GM23338 (cell line): ENCODE data around the gene HSPB6. TPM values are rescaled to one million over a fixed set of nuclear protein-coding genes. Genes with fewer than 3 reads are reported as not detected.
"Not testable (repeated sequence)": the region's sequence is repeated elsewhere in the genome, so short reads cannot be mapped to it uniquely, and the experiment has no call there.

ENCODE experiments used
- ATAC-seq: fragments of 200-7000 bp; cut with Tn5 transposase; 3 replicates; pipeline ENCODE4 v1.9.1; 2020
- DNase-seq: peaks from one replicate; pipeline ENCODE4 v3.0.0-alpha.2; 2015; ENCODE audit warnings: low spot score
- H2AFZ ChIP-seq: fragments of 200-600 bp; sonication (generic); 2 replicates; pipeline ENCODE4 v1.8.0; 2016; ENCODE audit warnings: antibody characterized with exemption, mild to moderate bottlenecking, moderate library complexity
- H3F3A ChIP-seq: fragments of 200-600 bp; sonication (generic); replicated peaks from 2 replicates; pipeline ENCODE4 v1.8.0; 2017; ENCODE audit warnings: antibody characterized with exemption, mixed run types, low read depth
- H3K27ac ChIP-seq: fragments of 200-600 bp; sonication (generic); 2 replicates; pipeline ENCODE4 v1.6.1; 2016; ENCODE audit warnings: low read depth
- H3K27me3 ChIP-seq: fragments of 200-600 bp; sonication (generic); 2 replicates; pipeline ENCODE4 v1.8.0; 2016; ENCODE audit warnings: mild to moderate bottlenecking, mixed run types, moderate library complexity; ENCODE audit not compliant: insufficient read depth
- H3K36me3 ChIP-seq: fragments of 200-600 bp; sonication (generic); 2 replicates; pipeline ENCODE4 v1.8.0; 2016; ENCODE audit warnings: mild to moderate bottlenecking; ENCODE audit not compliant: insufficient read depth
- H3K4me1 ChIP-seq: fragments of 200-600 bp; sonication (generic); 2 replicates; pipeline ENCODE4 v1.8.0; 2016; ENCODE audit warnings: mild to moderate bottlenecking, moderate library complexity; ENCODE audit not compliant: insufficient read depth
- H3K4me2 ChIP-seq: fragments of 200-600 bp; sonication (generic); 2 replicates; pipeline ENCODE4 v1.7.1; 2017; ENCODE audit warnings: mixed run types
- H3K4me3 ChIP-seq: fragments of 200-600 bp; sonication (generic); 2 replicates; pipeline ENCODE4 v1.6.1; 2016; ENCODE audit warnings: mixed run types
- H3K79me2 ChIP-seq: fragments of 200-600 bp; sonication (generic); replicated peaks from 2 replicates; pipeline ENCODE4 v1.8.0; 2017; ENCODE audit warnings: mild to moderate bottlenecking; ENCODE audit not compliant: insufficient read depth
- H3K9me2 ChIP-seq: fragments of 200-600 bp; sonication (generic); 2 replicates; pipeline ENCODE4 v1.8.0; 2017; ENCODE audit not compliant: insufficient read depth
- H4K20me1 ChIP-seq: fragments of 200-600 bp; sonication (generic); replicated peaks from 2 replicates; pipeline ENCODE4 v1.8.0; 2017; ENCODE audit warnings: mild to moderate bottlenecking; ENCODE audit not compliant: insufficient read depth
- H3K27ac Mint-ChIP-seq: 2 replicates; pipeline ENCODE4 v1.8.0; 2020; ENCODE audit warnings: inconsistent platforms, mild to moderate bottlenecking, moderate library complexity, mixed read lengths
- H3K27me3 Mint-ChIP-seq: 3 replicates; pipeline ENCODE4 v1.8.0; 2022; ENCODE audit warnings: low read depth, mild to moderate bottlenecking, moderate library complexity, mixed read lengths, inconsistent platforms; ENCODE audit not compliant: insufficient read depth, poor library complexity
- H3K36me3 Mint-ChIP-seq: 3 replicates; pipeline ENCODE4 v1.8.0; 2021; ENCODE audit warnings: low read depth, mild to moderate bottlenecking, inconsistent platforms, moderate library complexity, mixed read lengths
- H3K4me1 Mint-ChIP-seq: 3 replicates; pipeline ENCODE4 v1.8.0; 2020; ENCODE audit warnings: mild to moderate bottlenecking, inconsistent platforms, mixed read lengths
- H3K4me3 Mint-ChIP-seq: 3 replicates; pipeline ENCODE4 v1.8.0; 2021; ENCODE audit warnings: moderate library complexity, mild to moderate bottlenecking, inconsistent platforms, mixed read lengths
- H3K9me3 Mint-ChIP-seq: 3 replicates; pipeline ENCODE4 v1.8.0; 2020; ENCODE audit warnings: moderate library complexity, mild to moderate bottlenecking, inconsistent platforms, mixed read lengths
- CREB1 ChIP-seq: fragments of 250-450 bp; sonication (Bioruptor Pico); IDR thresholded peaks from 2 replicates; pipeline ENCODE4 v1.5.0; 2020; ENCODE audit warnings: low read depth, mild to moderate bottlenecking, moderate library complexity
- ETS1 ChIP-seq: IDR thresholded peaks from 2 replicates; pipeline ENCODE4 v1.6.1; 2016; ENCODE audit warnings: antibody characterized with exemption
- EZH2 ChIP-seq: fragments of 200-600 bp; sonication (generic); IDR thresholded peaks from one replicate; pipeline ENCODE4 v1.8.0; 2017; ENCODE audit warnings: antibody characterized with exemption, mild to moderate bottlenecking, low read depth; ENCODE audit not compliant: unreplicated experiment
- EZH2phosphoT487 ChIP-seq: fragments of 200-600 bp; sonication (generic); IDR thresholded peaks from one replicate; pipeline ENCODE4 v1.8.1; 2018; ENCODE audit warnings: antibody characterized with exemption; ENCODE audit not compliant: unreplicated experiment
- NANOG ChIP-seq: IDR thresholded peaks from 2 replicates; pipeline ENCODE4 v1.6.1; 2016; ENCODE audit warnings: antibody characterized with exemption, borderline replicate concordance
- REST ChIP-seq: IDR thresholded peaks from one replicate; pipeline ENCODE4 v1.6.1; 2018; ENCODE audit warnings: antibody characterized with exemption; ENCODE audit not compliant: unreplicated experiment
- ZNF462 ChIP-seq: fragments of 250-450 bp; sonication (Bioruptor Pico); IDR thresholded peaks from 2 replicates; pipeline ENCODE4 v1.5.0; 2020; ENCODE audit warnings: mild to moderate bottlenecking, moderate library complexity
- polyA plus RNA-seq: library from polyadenylated mRNA; unstranded; fragments of >200 nt; fragmentation: Nextera tagmentation; extraction: Ambion mirVana; gene quantifications from 2 replicates; pipeline ENCODE4 v1.2.1, GENCODE V29; 2016
- total RNA-seq: library from RNA; depleted of rRNA; stranded (reverse); fragments of >200 nt; shearing (Covaris generic); gene quantifications from 2 replicates; pipeline ENCODE4 v1.2.3, GENCODE V29; 2014

The HSPB6 gene
- total and polyA plus RNA-seq, 2 experiments from 2014 or later = 0.87 to 3.2 TPM

GRCh38 chr19:35724132-35724531 lies 32.7 kb downstream of the HSPB6 start:
- H3K9me2 ChIP-seq, H3K4me1 Mint-ChIP-seq, H3F3A ChIP-seq, H3K4me1 ChIP-seq, H3K27me3 ChIP-seq, ATAC-seq, H3K4me3 ChIP-seq, H2AFZ ChIP-seq, H3K27ac ChIP-seq, DNase-seq, H3K4me2 ChIP-seq, H4K20me1 ChIP-seq, H3K9me3 Mint-ChIP-seq, H3K27ac Mint-ChIP-seq, H3K4me3 Mint-ChIP-seq: not testable (repeated sequence)
- peaks cover 24% of the 10 kb centered on the region; the same call in 1 of the 2 replicates for H3K36me3 ChIP-seq
- peaks cover 79% of the 10 kb centered on the region for H3K36me3 Mint-ChIP-seq
- peaks cover 21% of the 10 kb centered on the region for H3K27me3 Mint-ChIP-seq
- peaks cover 11% of the 10 kb centered on the region for H3K79me2 ChIP-seq

GRCh38 chr19:35723671-35724070 lies 33.2 kb downstream of the HSPB6 start:
- Mint-ChIP-seq H3K4me1 (peaks cover 9% of the 10 kb centered on the region), H3K4me3 (no peak overlapping the region), H3K27ac (no peak overlapping the region), H3K36me3 (peaks cover 75% of the 10 kb centered on the region), H3K27me3 (peaks cover 21% of the 10 kb centered on the region), H3K9me3 (no peaks in the 10 kb centered on the region; the same call in 2 of the 3 replicates)
- peaks cover 16% of the 10 kb centered on the region for H3K79me2 ChIP-seq
- H3K4me3 ChIP-seq = no peak overlapping the region
- DNase-seq (no peak), ATAC-seq (no peak)
- peaks cover 14% of the 10 kb centered on the region for H4K20me1 ChIP-seq
- H3K4me2 ChIP-seq = no peak overlapping the region
- peaks cover 23% of the 10 kb centered on the region; the same call in 1 of the 2 replicates for H3K36me3 ChIP-seq
- H3F3A ChIP-seq = no peaks in the 10 kb centered on the region
- no peak overlapping the region for H3K27ac ChIP-seq
- H3K4me1 ChIP-seq = peaks cover 9% of the 10 kb centered on the region
- TF ChIP-seq REST (no peak), NANOG (no peak), EZH2 (no peak), ETS1 (no peak), CREB1 (CRISPR knock-in tag) (no peak), ZNF462 (CRISPR knock-in tag) (no peak), EZH2phosphoT487 (no peak)
- no peaks in the 10 kb centered on the region for H3K27me3 ChIP-seq
- no peaks in the 10 kb centered on the region for H3K9me2 ChIP-seq
- H2AFZ ChIP-seq = no peak overlapping the region
